Cardiac fibroblast (primary cell): ENCODE data around the gene INTS15.
A peak's percentile ranks its signal among the peaks of the same experiment; 100 is the strongest.
"Not testable (repeated sequence)": the region's sequence is repeated elsewhere in the genome, so short reads cannot be mapped to it uniquely, and the experiment has no call there.

ENCODE experiments used
- DNase-seq, 2 donors: peaks; one replicate each; pipeline versions ENCODE4 v3.0.0 to v3.0.0-alpha.2; 2010; ENCODE audit warnings: low read depth in 2 of 2
- H3K4me3 ChIP-seq, 2 donors: replicated peaks in 1 of 2; 1 replicate in 1 of 2; 2 replicates in 1 of 2; pipeline ENCODE4 v1.5.1; 2011; ENCODE audit warnings: low read depth in 2 of 2, low read length in 2 of 2, mild to moderate bottlenecking in 2 of 2, moderate library complexity in 1 of 2
- TF ChIP-seq, protein P1 (sequence below): IDR thresholded peaks from one replicate; pipeline ENCODE4 v1.5.1; 2011; ENCODE audit warnings: low read depth, mild to moderate bottlenecking, low read length, inconsistent platforms

Gene INTS15

DNA sequence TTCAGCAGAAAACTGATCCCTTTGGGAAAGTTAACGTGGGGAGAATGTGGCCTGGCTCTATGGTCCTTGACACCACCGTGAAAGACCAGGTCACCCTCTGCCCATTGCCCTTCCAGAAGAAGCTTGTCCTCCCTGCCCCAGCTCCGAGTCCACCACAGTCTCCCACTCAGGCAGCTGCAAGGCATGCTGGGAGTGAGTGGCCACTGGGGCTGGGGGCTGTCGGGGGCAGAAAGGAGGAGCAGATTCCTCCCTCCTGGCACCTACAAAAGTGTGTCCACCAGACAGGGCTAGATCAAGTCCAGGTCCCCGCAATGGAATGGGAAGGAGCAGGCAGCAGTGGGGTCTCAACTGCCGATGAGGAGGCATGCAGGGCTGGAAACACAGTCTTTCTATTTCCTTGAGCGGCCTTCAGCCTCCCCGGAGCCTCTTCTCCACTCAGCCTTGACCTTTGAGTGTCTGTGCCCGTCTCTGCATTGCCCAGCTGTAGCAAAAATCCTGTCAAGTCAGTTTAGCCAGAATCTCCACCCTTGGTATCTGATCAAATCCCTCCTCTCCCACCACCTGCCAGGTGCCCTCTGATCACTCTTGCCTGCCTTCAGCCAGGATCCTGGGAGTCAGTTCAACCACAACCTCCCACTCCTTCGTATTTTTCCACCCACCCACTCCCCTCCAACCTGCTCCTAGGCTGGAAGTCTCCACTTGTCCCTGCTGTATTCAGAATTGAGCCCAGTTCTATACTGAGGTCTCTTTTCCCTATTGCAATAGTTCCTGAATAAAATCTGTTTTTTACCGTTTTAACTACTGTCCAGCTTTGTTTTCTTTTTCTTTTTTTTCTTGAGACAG lies 40.4 kb downstream of the INTS15 start:
- no peak overlapping the region for H3K4me3 ChIP-seq
- DNase-seq = no peak
- TF ChIP-seq, protein P1, sequence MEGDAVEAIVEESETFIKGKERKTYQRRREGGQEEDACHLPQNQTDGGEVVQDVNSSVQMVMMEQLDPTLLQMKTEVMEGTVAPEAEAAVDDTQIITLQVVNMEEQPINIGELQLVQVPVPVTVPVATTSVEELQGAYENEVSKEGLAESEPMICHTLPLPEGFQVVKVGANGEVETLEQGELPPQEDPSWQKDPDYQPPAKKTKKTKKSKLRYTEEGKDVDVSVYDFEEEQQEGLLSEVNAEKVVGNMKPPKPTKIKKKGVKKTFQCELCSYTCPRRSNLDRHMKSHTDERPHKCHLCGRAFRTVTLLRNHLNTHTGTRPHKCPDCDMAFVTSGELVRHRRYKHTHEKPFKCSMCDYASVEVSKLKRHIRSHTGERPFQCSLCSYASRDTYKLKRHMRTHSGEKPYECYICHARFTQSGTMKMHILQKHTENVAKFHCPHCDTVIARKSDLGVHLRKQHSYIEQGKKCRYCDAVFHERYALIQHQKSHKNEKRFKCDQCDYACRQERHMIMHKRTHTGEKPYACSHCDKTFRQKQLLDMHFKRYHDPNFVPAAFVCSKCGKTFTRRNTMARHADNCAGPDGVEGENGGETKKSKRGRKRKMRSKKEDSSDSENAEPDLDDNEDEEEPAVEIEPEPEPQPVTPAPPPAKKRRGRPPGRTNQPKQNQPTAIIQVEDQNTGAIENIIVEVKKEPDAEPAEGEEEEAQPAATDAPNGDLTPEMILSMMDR = no peak

DNA sequence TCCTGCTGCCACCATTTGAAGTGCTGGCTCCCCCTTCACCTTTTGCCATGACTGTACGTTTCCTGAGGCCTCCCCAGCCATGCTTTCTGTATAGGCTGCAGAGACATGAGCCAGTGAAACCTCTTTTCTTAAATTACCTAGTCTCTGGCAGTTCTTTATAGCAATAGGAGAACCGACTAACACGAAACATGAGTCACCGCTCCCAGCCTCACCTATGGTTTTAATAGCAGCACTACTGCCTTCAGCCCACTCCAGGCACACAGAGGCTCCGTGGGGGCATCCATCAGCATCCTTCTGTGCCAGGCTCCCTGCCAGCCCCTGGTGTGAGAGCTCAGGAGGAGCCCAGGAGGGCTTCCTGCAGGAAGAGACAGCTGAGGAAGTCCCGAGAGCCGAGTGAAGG lies 41.8 kb downstream of the INTS15 start:
- TF ChIP-seq, protein P1 = no peak

DNA sequence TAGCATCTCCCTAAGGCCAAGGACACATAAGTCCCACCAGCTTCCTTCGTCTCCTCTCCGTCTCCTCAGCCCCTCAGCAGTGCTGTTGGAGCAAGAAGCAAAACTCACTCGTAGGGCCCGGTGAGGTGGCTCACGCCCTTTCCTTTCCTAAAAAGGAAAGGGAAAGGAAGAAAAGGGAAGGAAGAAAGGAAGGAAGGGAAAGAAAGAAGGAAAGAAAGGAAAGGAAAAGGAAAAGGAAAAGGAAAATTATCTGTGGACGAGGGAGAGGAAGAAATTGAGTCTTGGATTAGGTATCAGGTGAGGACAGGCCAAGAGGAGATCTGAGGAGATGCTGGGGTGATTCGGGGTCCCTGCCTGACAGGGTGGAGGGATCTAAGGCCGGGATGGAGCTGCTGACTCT lies 44.2 kb downstream of the INTS15 start:
- H3K4me3 ChIP-seq = no peak overlapping the region
- TF ChIP-seq, protein P1 = no peak
- DNase-seq = no peak

More for the DNA sequence above, 41.8 kb downstream of the INTS15 start:
- DNase-seq = no peak
- H3K4me3 ChIP-seq = no peak overlapping the region

DNA sequence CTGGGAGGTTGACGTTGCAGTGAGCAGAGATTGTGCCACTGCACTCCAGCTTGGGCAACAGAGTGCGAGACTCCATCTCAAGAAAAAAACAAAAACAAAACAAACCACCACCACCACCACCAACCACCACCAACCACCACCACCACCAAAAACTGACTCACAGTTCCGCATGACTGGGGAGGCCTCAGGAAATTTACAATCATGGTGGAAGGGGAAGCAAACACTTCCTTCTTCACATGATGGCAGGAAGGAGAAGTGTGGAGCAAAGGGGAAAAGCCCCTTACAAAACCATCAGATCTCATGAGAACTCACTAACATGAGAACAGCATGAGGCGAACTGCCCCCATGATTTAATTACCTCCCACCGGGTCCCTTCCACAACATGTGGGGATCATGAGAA lies 45.1 kb downstream of the INTS15 start:
- not testable (repeated sequence) for DNase-seq, H3K4me3 ChIP-seq

DNA sequence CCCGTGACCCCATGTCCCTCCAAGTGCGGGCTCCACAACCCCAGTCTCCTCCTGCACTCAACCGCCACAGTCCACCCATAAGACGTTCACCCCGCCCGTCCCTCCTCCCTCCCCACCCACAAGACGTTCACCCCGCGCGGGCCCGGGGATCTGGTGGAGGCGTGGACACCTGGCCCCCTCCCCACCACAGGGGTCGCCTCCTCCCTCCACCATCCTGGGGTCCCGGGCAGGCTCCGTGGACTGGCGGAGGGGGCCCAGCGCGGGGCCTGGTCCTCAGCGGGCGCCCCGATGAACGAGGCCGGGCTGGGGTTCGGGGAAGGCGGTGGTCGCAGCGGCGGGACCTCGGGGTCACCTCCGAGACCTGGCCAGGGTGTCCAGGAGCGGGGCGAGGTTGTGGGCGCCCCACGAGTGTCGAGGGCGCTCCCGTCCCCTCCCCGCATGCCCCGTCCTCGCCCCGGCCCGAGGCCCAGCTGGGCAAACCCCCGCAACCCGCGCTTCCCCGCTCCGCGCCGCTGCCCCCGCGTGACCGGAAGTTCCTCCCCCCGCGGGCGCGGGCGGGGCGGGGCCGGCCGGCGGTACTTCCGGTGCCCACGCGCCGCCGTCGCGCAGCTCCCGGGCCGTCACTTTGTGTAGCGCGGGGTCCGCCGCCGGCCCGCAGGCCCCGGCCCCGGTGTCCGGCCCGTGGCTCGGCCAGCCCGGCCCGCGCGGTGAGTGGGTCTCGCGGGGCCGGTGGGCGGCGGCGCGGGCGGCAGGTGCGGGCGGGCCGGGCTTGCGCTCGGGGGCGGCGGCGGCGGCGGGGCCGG lies 47.1 kb downstream of the INTS15 start, which contains the start of gene ZNF316:
Gene ZNF316, plus strand, starts transcription at position 578 of the 803 bp plus-strand sequence. CDS start 5,092 bp downstream, outside the sequence.
- peak; percentile 34 to 64 for DNase-seq
- TF ChIP-seq, protein P1 = no peak
- H3K4me3 ChIP-seq = peak within 1 kb of the TSS; percentile 74 to 79

DNA sequence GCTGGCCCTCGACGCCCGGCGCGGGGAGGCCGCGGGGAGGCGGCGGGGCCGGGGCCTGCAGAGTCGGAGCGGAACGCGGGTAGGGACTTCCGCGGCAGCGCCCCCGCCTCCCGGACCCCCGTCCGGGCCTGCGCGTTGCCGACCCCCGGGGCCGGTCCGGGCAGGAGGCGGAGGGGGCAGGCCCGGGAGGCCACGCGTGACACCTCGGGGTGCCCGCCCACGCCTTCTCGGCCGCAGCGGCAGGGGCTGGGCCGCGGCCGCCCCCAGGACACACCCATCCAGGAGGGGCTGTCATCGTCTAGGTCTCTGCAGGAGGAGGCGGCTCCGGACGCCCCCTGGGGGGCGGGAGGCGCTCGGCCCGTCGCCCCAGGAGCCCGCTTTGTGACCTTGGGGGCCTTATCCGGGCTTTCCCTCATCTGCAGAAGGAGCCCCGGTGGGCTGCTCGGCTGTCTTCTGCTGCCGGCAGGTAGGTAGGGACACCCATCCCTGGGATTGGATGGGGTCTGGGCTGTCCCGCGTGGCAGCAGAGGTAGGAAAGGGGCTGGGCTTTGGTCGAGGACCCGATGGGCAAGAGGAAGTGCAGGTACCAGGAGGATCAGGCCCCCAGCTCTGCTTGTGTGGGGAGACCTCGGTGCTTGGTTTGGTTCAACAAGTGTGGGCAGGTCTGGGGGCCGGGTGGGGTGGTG lies 47.9 kb downstream of the INTS15 start:
- TF ChIP-seq, protein P1 = no peak
- H3K4me3 ChIP-seq = peak overlapping the region; percentile 70 to 79
- peak in 1 of 2 donors; percentile 18 for DNase-seq

DNA sequence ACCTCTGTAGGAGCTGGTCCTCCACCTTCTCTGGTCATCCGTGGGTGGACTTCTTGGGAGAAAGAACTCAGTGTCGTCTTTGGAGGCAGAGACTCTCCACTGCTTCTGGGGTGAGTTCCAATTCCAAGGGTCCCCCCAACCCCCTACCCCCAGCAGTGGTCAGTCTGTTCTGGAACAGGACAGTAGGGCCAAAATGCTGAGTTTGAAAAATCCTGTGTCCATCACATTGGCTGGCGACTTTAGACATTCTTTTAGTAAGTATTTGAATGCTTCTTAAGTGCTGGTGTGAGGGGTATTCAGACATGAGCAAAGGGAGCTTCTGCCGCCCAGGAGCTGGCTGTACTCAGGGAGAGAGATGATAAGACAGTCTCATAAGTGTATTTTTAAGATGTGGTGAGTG lies 49.2 kb downstream of the INTS15 start:
- no peak for DNase-seq
- no peak overlapping the region for H3K4me3 ChIP-seq
- TF ChIP-seq, protein P1 = no peak
